ENCODE measurements around the gene STX8.

DNA sequence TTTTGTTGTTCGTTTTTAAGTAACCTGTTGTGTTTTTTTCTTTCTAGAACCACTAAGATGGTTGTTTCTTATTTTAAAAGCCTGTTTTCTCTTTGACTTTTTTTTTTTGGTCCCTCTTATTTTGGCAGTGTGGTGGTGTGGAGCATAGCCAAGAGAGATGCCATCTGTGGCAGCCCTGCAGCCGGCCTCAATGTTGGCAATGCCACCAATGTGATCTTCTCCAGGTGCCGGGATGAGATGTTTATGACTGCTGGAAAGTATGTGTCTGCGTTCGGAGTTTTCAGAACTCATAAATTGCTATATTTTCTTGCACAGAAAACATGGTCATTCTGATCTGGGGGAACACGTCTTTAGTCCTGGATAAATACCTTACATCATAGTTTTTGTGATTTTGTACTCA, 18.4 kb upstream of the STX8 start:
- TF ChIP-seq, protein P1, sequence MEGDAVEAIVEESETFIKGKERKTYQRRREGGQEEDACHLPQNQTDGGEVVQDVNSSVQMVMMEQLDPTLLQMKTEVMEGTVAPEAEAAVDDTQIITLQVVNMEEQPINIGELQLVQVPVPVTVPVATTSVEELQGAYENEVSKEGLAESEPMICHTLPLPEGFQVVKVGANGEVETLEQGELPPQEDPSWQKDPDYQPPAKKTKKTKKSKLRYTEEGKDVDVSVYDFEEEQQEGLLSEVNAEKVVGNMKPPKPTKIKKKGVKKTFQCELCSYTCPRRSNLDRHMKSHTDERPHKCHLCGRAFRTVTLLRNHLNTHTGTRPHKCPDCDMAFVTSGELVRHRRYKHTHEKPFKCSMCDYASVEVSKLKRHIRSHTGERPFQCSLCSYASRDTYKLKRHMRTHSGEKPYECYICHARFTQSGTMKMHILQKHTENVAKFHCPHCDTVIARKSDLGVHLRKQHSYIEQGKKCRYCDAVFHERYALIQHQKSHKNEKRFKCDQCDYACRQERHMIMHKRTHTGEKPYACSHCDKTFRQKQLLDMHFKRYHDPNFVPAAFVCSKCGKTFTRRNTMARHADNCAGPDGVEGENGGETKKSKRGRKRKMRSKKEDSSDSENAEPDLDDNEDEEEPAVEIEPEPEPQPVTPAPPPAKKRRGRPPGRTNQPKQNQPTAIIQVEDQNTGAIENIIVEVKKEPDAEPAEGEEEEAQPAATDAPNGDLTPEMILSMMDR (IDR thresholded peaks at IDR 0.05) = no peak
- TF ChIP-seq POLR2AphosphoS5 (IDR thresholded peaks at IDR 0.05; ENCODE audit: low read depth, low read length) (no peak), TCF7L2 (IDR thresholded peaks at IDR 0.05; ENCODE audit: low read depth, low read length) (no peak)
- TF ChIP-seq, protein P2, sequence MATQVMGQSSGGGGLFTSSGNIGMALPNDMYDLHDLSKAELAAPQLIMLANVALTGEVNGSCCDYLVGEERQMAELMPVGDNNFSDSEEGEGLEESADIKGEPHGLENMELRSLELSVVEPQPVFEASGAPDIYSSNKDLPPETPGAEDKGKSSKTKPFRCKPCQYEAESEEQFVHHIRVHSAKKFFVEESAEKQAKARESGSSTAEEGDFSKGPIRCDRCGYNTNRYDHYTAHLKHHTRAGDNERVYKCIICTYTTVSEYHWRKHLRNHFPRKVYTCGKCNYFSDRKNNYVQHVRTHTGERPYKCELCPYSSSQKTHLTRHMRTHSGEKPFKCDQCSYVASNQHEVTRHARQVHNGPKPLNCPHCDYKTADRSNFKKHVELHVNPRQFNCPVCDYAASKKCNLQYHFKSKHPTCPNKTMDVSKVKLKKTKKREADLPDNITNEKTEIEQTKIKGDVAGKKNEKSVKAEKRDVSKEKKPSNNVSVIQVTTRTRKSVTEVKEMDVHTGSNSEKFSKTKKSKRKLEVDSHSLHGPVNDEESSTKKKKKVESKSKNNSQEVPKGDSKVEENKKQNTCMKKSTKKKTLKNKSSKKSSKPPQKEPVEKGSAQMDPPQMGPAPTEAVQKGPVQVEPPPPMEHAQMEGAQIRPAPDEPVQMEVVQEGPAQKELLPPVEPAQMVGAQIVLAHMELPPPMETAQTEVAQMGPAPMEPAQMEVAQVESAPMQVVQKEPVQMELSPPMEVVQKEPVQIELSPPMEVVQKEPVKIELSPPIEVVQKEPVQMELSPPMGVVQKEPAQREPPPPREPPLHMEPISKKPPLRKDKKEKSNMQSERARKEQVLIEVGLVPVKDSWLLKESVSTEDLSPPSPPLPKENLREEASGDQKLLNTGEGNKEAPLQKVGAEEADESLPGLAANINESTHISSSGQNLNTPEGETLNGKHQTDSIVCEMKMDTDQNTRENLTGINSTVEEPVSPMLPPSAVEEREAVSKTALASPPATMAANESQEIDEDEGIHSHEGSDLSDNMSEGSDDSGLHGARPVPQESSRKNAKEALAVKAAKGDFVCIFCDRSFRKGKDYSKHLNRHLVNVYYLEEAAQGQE (IDR thresholded peaks at IDR 0.05; ENCODE audit: insufficient read depth in 1 of 2, low read depth in 2 of 2, low read length in 1 of 2) = no peak
